ENCODE measurements around the gene PXYLP1. TPM values are rescaled to one million over a fixed set of nuclear protein-coding genes. Genes with fewer than 3 reads are reported as not detected.
A peak's percentile ranks its signal among the peaks of the same experiment; 100 is the strongest.

The PXYLP1 gene
- total RNA-seq, 1 donor from 2014 or later: 10.8 TPM

DNA sequence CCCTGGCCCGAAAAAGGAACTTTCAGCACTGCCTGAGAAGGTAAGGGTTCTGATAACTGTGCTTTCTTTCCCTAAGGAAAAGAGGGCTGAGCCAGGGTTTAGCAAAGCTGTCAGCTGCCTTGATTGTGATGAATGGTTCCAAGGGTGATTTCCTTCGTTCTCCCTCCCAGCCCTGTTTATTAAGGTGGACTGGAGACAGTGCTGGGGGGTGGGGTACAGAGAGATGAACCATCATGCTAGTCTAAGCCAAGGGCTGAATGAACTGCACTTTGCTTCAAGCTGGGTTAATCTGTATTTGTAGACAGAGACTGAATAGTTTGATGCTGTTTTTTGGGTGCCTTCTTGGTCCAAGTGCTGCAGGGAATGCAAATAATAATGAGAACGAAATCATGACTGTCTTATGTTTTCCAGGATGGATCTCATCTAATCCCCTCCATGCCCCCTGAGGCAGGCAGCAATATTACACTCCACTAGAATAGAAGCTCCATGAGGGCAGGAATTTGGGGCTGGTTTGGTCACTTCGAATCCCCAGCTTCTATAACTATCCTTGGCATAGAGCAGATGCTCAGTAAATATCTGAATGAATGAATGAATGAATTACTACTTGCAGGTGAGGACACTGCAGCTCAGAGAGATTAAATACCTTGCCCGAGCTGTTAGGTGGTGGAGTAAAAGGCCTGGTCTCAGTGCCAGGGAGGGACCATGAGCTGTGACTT lies 10.9 kb downstream of the PXYLP1 start:
- DNase-seq: no peak
- no peak for ATAC-seq (ENCODE audit: poor library complexity)
- intact Hi-C loops (cut with DNase I): no loop called here

GRCh38 chr3:141243271-141243707 lies 11.7 kb downstream of the PXYLP1 start:
- intact Hi-C loops (cut with DNase I): no loop called here
- DNase-seq (no peak), ATAC-seq (ENCODE audit: poor library complexity) (peak; percentile 7)

GRCh38 chr3:141246224-141246957 lies 14.8 kb downstream of the PXYLP1 start:
- no peak for ATAC-seq (ENCODE audit: poor library complexity)
- no peak for DNase-seq
- intact Hi-C loops (cut with DNase I): no loop called here

GRCh38 chr3:141246958-141247301 lies 15.3 kb downstream of the PXYLP1 start:
- DNase-seq (no peak), ATAC-seq (ENCODE audit: poor library complexity) (no peak)
- intact Hi-C loops (cut with DNase I): no loop called here

DNA sequence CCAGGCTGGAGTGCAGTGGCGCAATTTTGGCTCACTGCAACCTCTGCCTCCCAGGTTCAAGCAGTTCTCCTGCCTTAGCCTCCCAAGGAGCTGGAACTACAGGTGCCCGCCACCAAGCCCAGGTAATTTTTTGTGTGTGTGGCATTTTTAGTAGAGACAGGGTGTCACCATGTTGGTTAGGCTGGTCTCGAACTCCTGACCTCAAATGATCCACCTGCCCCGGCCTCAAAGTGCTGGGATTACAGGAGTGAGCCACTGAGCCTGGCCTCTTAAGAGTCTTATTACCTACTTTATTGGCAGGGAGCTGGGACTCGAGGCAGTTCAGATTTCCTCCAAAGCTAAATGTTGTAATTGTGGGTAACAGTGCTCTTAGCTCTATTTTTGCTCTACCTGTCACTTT lies 16.4 kb downstream of the PXYLP1 start:
- DNase-seq (no peak), ATAC-seq (ENCODE audit: poor library complexity) (no peak)
- intact Hi-C loops (cut with DNase I): no loop called here

- intact Hi-C loops (cut with DNase I): no loop called here
- DNase-seq (no peak), ATAC-seq (ENCODE audit: poor library complexity) (no peak)
Observed at GRCh38 chr3:141249041-141249440, 17.4 kb downstream of the PXYLP1 start.

- ATAC-seq (ENCODE audit: poor library complexity) (no peak), DNase-seq (no peak)
- intact Hi-C loops (cut with DNase I): no loop called here
Observed at GRCh38 chr3:141250342-141250741, 18.7 kb downstream of the PXYLP1 start.

- DNase-seq: no peak
- ATAC-seq (ENCODE audit: poor library complexity): no peak
- intact Hi-C loops (cut with DNase I): no loop called here
Observed at GRCh38 chr3:141250828-141251227, 19.2 kb downstream of the PXYLP1 start.

GRCh38 chr3:141253326-141253725 lies 21.7 kb downstream of the PXYLP1 start:
- ATAC-seq (ENCODE audit: poor library complexity): no peak
- intact Hi-C loops (cut with DNase I): no loop called here
- no peak for DNase-seq

DNA sequence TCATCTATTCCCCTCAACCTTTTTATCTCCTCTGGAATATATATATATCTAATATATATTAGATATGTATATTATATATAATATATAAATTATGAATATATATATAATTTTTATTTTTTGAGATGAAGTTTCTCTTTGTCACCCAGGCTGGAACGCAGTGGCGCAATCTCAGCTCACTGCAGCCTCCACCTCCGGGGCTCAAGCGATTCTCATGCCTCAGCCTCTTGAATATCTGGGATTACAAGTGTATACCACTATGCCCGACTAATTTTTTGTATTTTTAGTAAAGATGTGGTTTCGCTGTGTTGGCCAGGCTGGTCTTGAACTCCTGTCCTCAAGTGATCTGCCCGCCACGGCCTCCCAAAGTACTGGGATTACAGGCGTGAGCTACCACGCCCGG lies 22.2 kb downstream of the PXYLP1 start:
- intact Hi-C loops (cut with DNase I): no loop called here
- ATAC-seq (ENCODE audit: poor library complexity): no peak
- no peak for DNase-seq

DNA sequence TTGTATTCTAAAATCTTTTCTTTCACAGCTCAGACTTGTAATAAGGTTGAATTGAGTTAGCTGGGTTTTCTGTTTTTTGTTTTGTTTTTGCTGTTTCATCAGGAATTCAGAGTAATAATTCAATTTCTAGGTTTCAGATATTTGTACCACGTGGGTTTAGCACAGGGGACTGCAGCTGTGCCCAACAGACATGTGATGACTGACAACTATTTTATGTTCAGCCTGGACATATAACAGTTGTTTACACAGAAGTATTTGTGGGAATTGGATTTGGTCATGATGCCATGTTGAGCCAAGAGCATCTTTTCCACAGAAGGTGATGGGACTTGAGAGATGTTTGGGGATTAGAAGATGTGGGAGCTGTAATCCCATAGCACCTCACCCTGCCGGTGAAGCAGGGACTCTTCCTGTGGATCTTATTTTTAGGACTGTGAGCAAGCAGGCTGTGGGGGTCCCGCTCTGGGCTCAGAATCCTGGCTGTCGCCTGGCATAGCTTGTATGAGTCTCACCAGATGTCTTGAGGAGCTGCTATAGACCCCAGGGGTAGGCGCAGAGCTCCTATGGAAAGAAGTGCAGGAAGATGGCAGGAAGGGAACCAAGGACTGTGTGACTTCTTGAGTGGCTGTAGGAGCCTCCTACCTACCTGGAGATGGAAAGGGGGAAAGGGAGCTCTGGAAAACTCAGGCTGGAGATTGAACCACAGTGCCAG lies 23.7 kb downstream of the PXYLP1 start:
- DNase-seq (no peak), ATAC-seq (ENCODE audit: poor library complexity) (peak; percentile 17)
- intact Hi-C loops (cut with DNase I): no loop called here

DNA sequence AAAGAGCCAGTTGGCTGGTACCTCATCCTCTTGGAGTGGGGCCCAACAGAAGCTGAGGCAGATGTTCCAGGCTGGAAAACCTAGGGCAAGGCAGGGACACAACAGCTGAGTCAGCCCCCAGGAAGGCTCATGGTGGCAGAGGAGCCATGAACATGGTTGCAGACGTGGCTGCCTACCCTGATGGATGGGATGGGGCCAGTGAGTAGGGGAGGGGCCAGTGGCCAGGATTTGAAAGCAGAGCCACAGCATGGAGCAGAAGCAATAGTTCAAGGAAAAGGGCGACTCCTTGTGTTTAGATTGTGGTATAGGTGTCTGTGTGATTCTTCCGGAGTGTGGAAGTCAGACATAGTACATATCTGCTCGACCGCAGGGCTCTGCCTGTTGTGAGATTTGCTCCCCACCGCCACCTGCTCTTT lies 24.2 kb downstream of the PXYLP1 start:
- DNase-seq (no peak), ATAC-seq (ENCODE audit: poor library complexity) (peak; percentile 76)
- intact Hi-C loops (cut with DNase I): no loop called here

GRCh38 chr3:141256820-141257219 lies 25.2 kb downstream of the PXYLP1 start:
- DNase-seq (no peak), ATAC-seq (ENCODE audit: poor library complexity) (no peak)
- intact Hi-C loops (cut with DNase I): no loop called here

DNA sequence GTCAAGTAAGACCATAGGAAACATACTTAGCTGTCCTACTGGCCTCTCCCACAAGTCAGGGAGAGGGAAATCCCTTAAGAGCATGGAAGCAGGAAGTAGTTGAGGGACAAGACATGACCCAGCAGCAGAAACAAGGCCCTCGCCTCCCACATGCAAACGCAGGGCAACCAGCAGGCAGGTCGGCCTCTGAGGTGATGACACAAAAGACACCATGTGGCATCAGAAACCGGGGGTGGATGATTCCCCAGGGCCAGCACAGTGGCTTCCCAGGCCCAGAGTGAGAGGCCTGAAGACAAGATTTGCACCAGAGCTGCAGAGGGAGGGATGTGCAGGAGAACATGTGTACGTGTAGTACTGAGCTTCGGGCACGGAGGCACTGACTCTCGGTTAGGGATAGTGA lies 26.3 kb downstream of the PXYLP1 start:
- intact Hi-C loops (cut with DNase I): no loop called here

DNA sequence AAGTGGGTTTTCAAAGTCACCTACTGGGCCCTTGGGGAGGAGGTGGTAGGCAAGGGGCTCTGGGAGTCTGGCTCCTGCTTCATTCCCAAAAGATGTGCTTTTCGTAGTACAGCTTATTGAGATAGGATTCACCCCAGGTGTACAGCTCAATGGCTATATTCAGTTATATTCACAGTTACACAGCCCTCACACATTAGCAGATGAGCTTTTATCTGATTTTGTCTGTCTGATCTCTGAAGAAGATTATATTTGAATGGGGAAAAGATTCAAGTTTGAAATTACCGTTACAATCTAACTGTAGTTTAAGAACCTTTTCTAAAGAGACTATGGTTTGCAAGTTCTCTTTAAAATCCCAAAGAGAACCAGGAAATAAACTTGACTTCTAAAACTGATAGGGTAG lies 27.3 kb downstream of the PXYLP1 start:
- no peak for DNase-seq
- ATAC-seq (ENCODE audit: poor library complexity): no peak
- intact Hi-C loops (cut with DNase I): no loop called here

More for the DNA sequence above, 26.3 kb downstream of the PXYLP1 start:
- DNase-seq (no peak), ATAC-seq (ENCODE audit: poor library complexity) (no peak)

DNA sequence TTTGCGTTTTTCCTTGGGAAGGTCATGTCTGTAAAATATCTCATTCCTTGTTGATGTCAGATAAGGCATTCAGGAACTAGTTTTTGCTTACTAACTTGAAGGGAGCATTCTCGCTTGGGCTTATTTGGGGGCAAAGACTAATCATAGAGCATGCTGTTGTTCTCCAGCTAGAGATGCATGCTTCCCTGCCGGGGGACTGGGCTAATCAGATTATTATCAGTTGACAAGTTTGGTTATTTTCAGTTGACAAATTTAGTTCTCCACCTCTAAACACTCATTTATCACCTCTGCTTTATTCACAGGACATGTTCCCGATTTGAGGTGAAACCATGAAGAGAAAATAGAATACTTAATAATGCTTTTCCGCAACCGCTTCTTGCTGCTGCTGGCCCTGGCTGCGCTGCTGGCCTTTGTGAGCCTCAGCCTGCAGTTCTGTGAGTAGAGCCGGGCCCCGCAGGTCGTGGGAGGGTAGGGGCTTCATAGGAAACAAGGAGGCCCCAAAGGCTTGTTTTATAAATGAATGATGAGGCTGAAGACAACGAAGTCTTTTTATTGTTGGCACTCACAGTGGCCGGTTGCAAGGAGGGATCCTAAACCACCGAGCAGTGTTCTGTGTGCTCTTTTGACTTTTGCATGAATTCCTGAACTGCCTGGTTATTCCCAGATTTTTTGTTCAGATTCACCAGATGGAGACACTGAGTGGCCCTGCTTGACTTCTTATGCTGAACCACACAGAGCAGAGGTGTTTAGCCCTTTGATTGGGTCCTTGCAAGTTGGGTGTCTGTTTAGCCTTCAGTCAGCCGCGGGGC lies 28.4 kb downstream of the PXYLP1 start:
- DNase-seq: no peak
- intact Hi-C loops (cut with DNase I): no loop called here
- ATAC-seq (ENCODE audit: poor library complexity): no peak

GRCh38 chr3:141260630-141260927 lies 29.0 kb downstream of the PXYLP1 start:
- DNase-seq (no peak), ATAC-seq (ENCODE audit: poor library complexity) (no peak)
- intact Hi-C loops (cut with DNase I): no loop called here

DNA sequence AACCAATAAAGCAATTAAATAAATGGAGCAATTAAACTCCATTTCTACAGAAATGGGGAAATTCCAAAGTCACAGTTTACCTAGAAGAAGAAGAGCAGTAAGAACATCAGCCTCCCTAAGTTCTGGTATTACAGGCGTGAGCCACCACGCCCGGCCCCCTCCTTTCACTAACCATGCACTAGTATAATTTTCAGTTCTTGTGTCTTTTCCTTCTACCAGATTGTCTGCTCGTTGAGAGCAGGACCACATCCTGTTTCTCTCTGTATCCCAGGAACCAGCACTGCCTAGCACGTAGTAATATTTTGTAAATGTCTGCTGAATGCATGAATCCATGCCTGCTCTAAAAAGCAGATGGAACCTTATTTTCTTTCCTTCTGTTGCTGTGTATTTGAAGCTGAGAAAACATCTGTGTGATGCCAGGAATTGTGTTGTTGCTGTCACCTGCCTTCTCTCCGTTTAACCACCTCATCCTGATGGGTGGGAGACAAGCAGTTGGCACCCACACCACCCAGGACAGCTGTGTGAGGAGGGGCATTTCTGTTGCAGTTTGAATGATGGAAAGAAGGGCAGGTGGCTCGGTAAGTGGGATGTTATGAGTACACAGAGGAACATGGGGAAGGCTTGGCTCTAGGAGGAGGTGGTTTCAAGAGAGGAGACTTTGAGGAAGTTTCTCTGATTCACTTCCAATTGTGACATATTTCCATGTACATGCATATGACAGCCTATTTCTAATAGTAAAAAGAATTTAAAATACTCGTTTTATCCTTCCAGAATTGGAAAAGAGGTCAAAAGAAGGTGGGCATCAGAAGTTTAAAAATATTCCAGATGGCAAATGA lies 30.1 kb downstream of the PXYLP1 start:
- intact Hi-C loops (cut with DNase I): no loop called here
- DNase-seq (no peak), ATAC-seq (ENCODE audit: poor library complexity) (no peak)

Measured in Right ventricle myocardium superior (tissue), 1 donor.